ENCODE measurements around the gene ZNF384.

ZNF384 gene

DNA sequence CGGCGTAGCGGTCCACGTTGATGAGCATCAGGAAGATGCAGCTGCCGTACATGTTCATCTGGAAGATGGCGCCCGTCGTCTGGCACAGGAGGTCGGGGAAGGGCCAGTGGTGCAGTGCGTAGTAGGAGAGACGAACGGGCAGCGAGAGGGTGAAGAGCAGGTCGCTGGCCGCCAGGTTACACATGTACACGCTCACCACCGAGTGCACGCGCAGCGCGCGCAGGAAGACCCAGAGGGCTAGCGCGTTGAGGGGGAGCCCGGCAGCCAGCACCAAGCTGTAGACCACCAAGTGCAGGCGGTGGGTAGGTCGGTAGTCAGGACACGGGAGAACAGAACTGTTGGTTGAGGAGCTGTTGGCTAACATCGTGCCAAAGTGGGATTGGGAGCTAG, 68.3 kb downstream of the ZNF384 start:
- no peak for DNase-seq (ENCODE audit: low spot score)

DNA sequence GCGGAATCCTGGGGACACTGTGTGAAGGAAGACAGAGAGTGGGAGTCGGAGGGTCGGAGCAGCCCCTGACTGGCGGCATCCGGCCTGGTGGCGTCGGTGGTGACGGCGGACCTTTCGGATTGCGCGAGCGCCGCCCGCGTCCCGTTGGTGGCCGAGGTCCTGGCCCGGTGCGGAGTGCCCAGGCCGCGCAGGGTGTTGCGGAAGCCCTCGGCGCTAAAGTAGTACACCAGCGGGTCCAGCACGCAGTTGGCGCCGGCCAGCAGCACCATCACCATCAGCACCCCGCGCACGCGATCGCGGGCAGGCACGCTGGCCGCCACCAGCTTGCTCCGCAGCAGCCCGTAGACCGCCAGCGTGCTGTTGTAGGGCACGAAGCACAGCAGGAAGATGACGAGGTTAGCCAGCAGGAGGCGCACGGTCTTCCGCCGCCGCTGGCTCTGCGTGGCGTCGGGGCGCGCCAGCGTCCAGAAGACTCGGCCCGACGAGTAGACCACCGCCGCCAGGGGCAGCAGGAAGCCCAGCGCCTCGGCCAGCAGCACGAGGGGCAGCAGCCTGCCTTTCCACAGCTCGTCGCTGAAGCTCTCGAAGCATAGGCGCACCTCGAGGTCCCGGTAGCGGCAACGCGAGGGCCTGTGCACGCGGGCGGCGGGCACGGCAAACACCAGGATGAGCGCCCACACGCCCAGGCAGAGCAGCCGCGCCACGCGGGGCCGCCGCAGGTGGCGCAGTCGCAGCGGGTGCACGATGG, 68.9 kb downstream of the ZNF384 start:
- DNase-seq (ENCODE audit: low spot score) = no peak

DNA sequence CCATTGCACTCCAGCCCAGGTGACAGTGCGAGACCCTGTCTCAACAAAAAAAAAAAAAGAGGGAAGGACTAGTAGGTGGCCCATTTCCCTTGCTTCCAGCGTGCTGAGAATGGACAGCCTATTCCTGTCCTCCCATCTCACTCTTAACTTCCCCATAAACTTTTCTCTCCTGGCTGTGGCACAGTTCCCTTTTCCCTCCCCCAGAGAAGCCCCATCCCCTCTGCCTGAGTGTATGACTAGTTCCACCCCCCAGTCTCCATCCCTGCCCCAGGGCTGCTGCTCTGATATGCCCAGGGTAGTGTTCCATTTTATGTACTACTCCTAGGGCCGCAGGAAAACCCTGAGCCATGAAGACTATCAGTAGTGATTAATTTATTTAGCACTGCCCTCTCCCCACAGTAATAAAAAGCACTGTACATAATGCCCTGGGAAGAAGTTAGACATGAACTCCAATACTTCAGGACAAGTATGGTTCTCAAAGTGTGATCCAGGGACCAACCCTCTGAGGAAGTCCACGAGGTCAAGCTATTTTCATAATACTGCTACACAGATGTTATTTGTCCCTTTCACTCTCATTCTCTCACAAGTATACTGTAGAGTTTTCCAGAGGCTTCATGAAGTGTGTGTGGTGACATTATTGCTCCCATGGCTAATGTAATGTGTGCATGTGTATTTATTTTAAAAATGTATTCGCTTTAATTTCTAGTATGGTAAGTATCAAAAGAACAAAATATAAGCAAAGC, 70.5 kb downstream of the ZNF384 start:
- no peak for DNase-seq (ENCODE audit: low spot score)

Small RNAs within 50 kb of the gene (small RNA-seq; reads per million reads assigned to genes)
- gene RNU6-781P = 0 reads per million in 2 experiments
